H9 (cell line): ENCODE results near the gene TRMT61B. TPM values are rescaled to one million over a fixed set of nuclear protein-coding genes. Genes with fewer than 3 reads are reported as not detected.

Experiments
- DNase-seq: peaks from one replicate; pipeline ENCODE4 v3.0.0-alpha.2; 2017
- H2AFZ ChIP-seq: one replicate; pipeline ENCODE4 v1.6.1; 2013; ENCODE audit warnings: mild to moderate bottlenecking, low read length, control low read depth, moderate library complexity
- H2AK5ac ChIP-seq: 2 replicates; pipeline ENCODE4 v1.6.1; 2013; ENCODE audit warnings: low read length, control low read depth, mixed read lengths; ENCODE audit not compliant: insufficient read length
- H2BK120ac ChIP-seq: one replicate; pipeline ENCODE4 v1.6.1; 2013; ENCODE audit warnings: low read depth, mild to moderate bottlenecking, low read length, control low read depth, inconsistent platforms; ENCODE audit not compliant: poor library complexity, severe bottlenecking
- H2BK12ac ChIP-seq: 2 replicates; pipeline ENCODE4 v1.6.1; 2013; ENCODE audit warnings: low read length, control low read depth, mixed read lengths, low read depth; ENCODE audit not compliant: insufficient read length
- H2BK15ac ChIP-seq: 2 replicates; pipeline ENCODE4 v1.6.1; 2013; ENCODE audit warnings: low read depth, low read length, control low read depth
- H2BK20ac ChIP-seq: one replicate; pipeline ENCODE4 v1.6.1; 2013; ENCODE audit warnings: low read depth, mild to moderate bottlenecking, low read length, control low read depth, inconsistent platforms; ENCODE audit not compliant: poor library complexity, severe bottlenecking
- H2BK5ac ChIP-seq: 2 replicates; pipeline ENCODE4 v1.6.1; 2013; ENCODE audit warnings: low read length, control low read depth, mixed read lengths; ENCODE audit not compliant: insufficient read length
- H3K14ac ChIP-seq: 2 replicates; pipeline ENCODE4 v1.6.1; 2013; ENCODE audit warnings: low read length, control low read depth; ENCODE audit not compliant: insufficient read depth
- H3K18ac ChIP-seq: 2 replicates; pipeline ENCODE4 v1.6.1; 2013; ENCODE audit warnings: low read depth, mild to moderate bottlenecking, mixed read lengths, low read length, control low read depth; ENCODE audit not compliant: insufficient read length
- H3K23ac ChIP-seq: 2 replicates; pipeline ENCODE4 v1.6.1; 2013; ENCODE audit warnings: low read length, control low read depth, mixed read lengths, low read depth; ENCODE audit not compliant: insufficient read length
- H3K23me2 ChIP-seq: 2 replicates; pipeline ENCODE4 v1.6.1; 2013; ENCODE audit warnings: low read depth, mild to moderate bottlenecking, mixed read lengths, low read length, control low read depth; ENCODE audit not compliant: insufficient read length, poor library complexity, severe bottlenecking
- H3K27ac ChIP-seq: 2 replicates; pipeline ENCODE4 v1.5.1; 2013; ENCODE audit warnings: low read length, control low read depth, mixed read lengths, low read depth; ENCODE audit not compliant: insufficient read length
- H3K27me3 ChIP-seq: 2 replicates; pipeline ENCODE4 v1.6.1; 2013; ENCODE audit warnings: low read length, control low read depth, inconsistent platforms; ENCODE audit not compliant: insufficient read depth
- H3K4ac ChIP-seq: 2 replicates; pipeline ENCODE4 v1.6.1; 2013; ENCODE audit warnings: low read depth, mild to moderate bottlenecking, control low read depth, inconsistent platforms, low read length, moderate library complexity
- H3K4me1 ChIP-seq: 2 replicates; pipeline ENCODE4 v1.6.1; 2013; ENCODE audit warnings: low read length, control low read depth, inconsistent platforms; ENCODE audit not compliant: insufficient read depth
- H3K4me2 ChIP-seq: 2 replicates; pipeline ENCODE4 v1.6.1; 2013; ENCODE audit warnings: low read length, control low read depth, mixed read lengths; ENCODE audit not compliant: insufficient read length, insufficient read depth
- H3K56ac ChIP-seq: 2 replicates; pipeline ENCODE4 v1.6.1; 2013; ENCODE audit warnings: low read depth, mild to moderate bottlenecking, mixed read lengths, low read length, control low read depth; ENCODE audit not compliant: insufficient read length
- H3K79me1 ChIP-seq: 2 replicates; pipeline ENCODE4 v1.6.1; 2013; ENCODE audit warnings: low read depth, mild to moderate bottlenecking, moderate library complexity, low read length, control low read depth, inconsistent platforms; ENCODE audit not compliant: insufficient read depth, poor library complexity, severe bottlenecking
- H3K79me2 ChIP-seq: 2 replicates; pipeline ENCODE4 v1.6.1; 2013; ENCODE audit warnings: low read length, control low read depth, inconsistent platforms; ENCODE audit not compliant: insufficient read depth
- H3K9ac ChIP-seq: 2 replicates; pipeline ENCODE4 v1.6.1; 2013; ENCODE audit warnings: low read length, control low read depth, mixed read lengths; ENCODE audit not compliant: insufficient read length; ENCODE audit errors: extremely low read depth
- H3K9me3 ChIP-seq: one replicate; pipeline ENCODE4 v1.6.1; 2013; ENCODE audit warnings: low read depth, low read length, inconsistent platforms; ENCODE audit not compliant: control insufficient read depth
- H3T11ph ChIP-seq: one replicate; pipeline ENCODE4 v1.6.1; 2013; ENCODE audit warnings: mild to moderate bottlenecking, low read length, control low read depth, inconsistent platforms
- H4K20me1 ChIP-seq: one replicate; pipeline ENCODE4 v1.6.1; 2013; ENCODE audit not compliant: control insufficient read depth, insufficient read length, insufficient read depth
- H4K5ac ChIP-seq: 2 replicates; pipeline ENCODE4 v1.6.1; 2013; ENCODE audit warnings: low read depth, mild to moderate bottlenecking, mixed read lengths, low read length, control low read depth; ENCODE audit not compliant: insufficient read length
- H4K8ac ChIP-seq: replicated peaks from 2 replicates; pipeline ENCODE4 v1.6.1; 2013; ENCODE audit warnings: low read length, control low read depth, mixed read lengths, low read depth; ENCODE audit not compliant: insufficient read length
- H4K91ac ChIP-seq: 2 replicates; pipeline ENCODE4 v1.6.1; 2013; ENCODE audit warnings: low read depth, mild to moderate bottlenecking, moderate library complexity, mixed read lengths, low read length, control low read depth; ENCODE audit not compliant: insufficient read length
- H3K27ac Mint-ChIP-seq, 3 experiments: 2 replicates in 2 of 3; 3 replicates in 1 of 3; pipeline ENCODE4 v1.8.0; 2020 to 2021; ENCODE audit warnings: mixed read lengths in 3 of 3, mild to moderate bottlenecking in 1 of 3, moderate library complexity in 1 of 3
- H3K27me3 Mint-ChIP-seq: 2 replicates; pipeline ENCODE4 v1.8.0; 2021; ENCODE audit warnings: low read depth, mild to moderate bottlenecking, moderate library complexity, mixed read lengths
- H3K36me3 Mint-ChIP-seq, 3 experiments: 2 replicates in 2 of 3; 3 replicates in 1 of 3; pipeline ENCODE4 v1.8.0; 2020 to 2021; ENCODE audit warnings: low read depth in 3 of 3, mixed read lengths in 3 of 3; ENCODE audit not compliant: insufficient read depth in 1 of 3
- H3K4me1 Mint-ChIP-seq, 2 experiments: 2 replicates each; pipeline ENCODE4 v1.8.0; 2020; ENCODE audit warnings: mixed read lengths in 2 of 2
- H3K4me3 Mint-ChIP-seq, 2 experiments: 2 replicates in 1 of 2; 3 replicates in 1 of 2; pipeline ENCODE4 v1.8.0; 2020 to 2021; ENCODE audit warnings: mild to moderate bottlenecking in 2 of 2, mixed read lengths in 2 of 2, moderate library complexity in 1 of 2
- H3K9me3 Mint-ChIP-seq, 2 experiments: 2 replicates in 1 of 2; 3 replicates in 1 of 2; pipeline ENCODE4 v1.8.0; 2020; ENCODE audit warnings: mild to moderate bottlenecking in 2 of 2, mixed read lengths in 2 of 2, moderate library complexity in 1 of 2
- CTCF ChIP-seq: fragments of 200-600 bp; sonication (generic); conservative IDR thresholded peaks from 3 replicates; pipeline ENCODE4 v1.8.0; 2021; ENCODE audit warnings: antibody characterized with exemption, mild to moderate bottlenecking
- WGBS: extraction: QIAGEN DNeasy Blood & Tissue Kit; methylation state at CpG from one replicate; pipeline ENCODE4 v1.1.7; 2013; ENCODE audit warnings: missing lambda C conversion rate, low lambda C conversion rate, mixed read lengths; ENCODE audit not compliant: insufficient read length; ENCODE audit errors: extremely low coverage; 5-methylcytosine and 5-hydroxymethylcytosine counted together
- total RNA-seq: library from RNA; stranded (reverse); gene quantifications from 2 replicates; pipeline ENCODE4 v1.2.1, GENCODE V29; 2021

Gene TRMT61B
- total RNA-seq, 1 experiment from 2014 or later: 20.7 TPM

- Histone ChIP-seq H2AK5ac (no peak overlapping the region), H3K79me2 (no peaks in the 10 kb centered on the region), H3K4me1 (no peaks in the 10 kb centered on the region), H3K9me3 (no peaks in the 10 kb centered on the region), H2BK12ac (no peak overlapping the region), H3K18ac (no peak overlapping the region), H3K23me2 (no peaks in the 10 kb centered on the region), H3K23ac (no peak overlapping the region), H3K14ac (no peak overlapping the region), H4K5ac (no peak overlapping the region), H2BK5ac (no peak overlapping the region), H3K4me2 (no peak overlapping the region), H4K8ac (no peak overlapping the region), H3K79me1 (no peaks in the 10 kb centered on the region), H3T11ph (no peak overlapping the region), H3K27me3 (no peaks in the 10 kb centered on the region), H3K9ac (no peak overlapping the region), H2BK15ac (no peak overlapping the region), H2BK120ac (no peak overlapping the region), H3K27ac (no peak overlapping the region), H4K20me1 (no peaks in the 10 kb centered on the region), H4K91ac (no peak overlapping the region), H3K4ac (no peak overlapping the region), H2AFZ (no peak overlapping the region), H2BK20ac (no peak overlapping the region), H3K56ac (no peak overlapping the region)
- no peaks in the 10 kb centered on the region for H3K27me3 Mint-ChIP-seq
- no CpG with 5 or more reads among the region's 2 CpGs for WGBS
- H3K36me3 Mint-ChIP-seq: no peaks in the 10 kb centered on the region
- no peak overlapping the region for H3K4me3 Mint-ChIP-seq
- no peaks in the 10 kb centered on the region for H3K4me1 Mint-ChIP-seq
- DNase-seq: no peak
- H3K9me3 Mint-ChIP-seq: no peaks in the 10 kb centered on the region; a peak in 1 of 5 replicates
- no peak overlapping the region for H3K27ac Mint-ChIP-seq
- no peak for TF ChIP-seq CTCF
These were observed 45.9 kb downstream of the TRMT61B start for GRCh38 chr2:28824207-28824606.
